Measurements from ENCODE around the gene ING1. TPM values are rescaled to one million over a fixed set of nuclear protein-coding genes. Genes with fewer than 3 reads are reported as not detected.

The ING1 gene
- total RNA-seq, 1 donor from 2014 or later = 16.3 TPM

DNA sequence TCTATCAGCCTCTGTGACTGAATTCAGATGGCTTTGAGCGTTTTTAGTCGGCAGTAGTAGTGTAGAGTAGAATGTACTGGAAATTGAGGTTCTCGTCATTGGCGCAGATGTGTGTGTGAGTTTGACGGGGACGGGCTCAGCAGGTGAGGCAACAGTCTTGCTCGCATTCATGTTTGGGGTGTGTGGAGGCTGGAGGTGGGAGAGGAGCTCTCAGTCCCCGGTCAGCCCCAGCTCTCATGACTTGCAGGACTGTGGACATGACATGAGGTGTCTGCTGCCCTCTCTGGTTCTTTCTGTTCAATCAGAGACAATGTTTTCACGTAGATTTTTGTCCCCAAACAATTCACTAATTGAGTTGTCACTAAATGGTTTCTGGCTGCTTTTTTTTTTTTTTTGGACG is 57.2 kb downstream of the ING1 start:
- DNase-seq (ENCODE audit: low spot score) = no peak
- intact Hi-C loops (cut with micrococcal nuclease) = no loop called here
- no peaks in the 10 kb centered on the region for H3K9me3 Mint-ChIP-seq
- peaks cover 19% of the 10 kb centered on the region for H3K27me3 Mint-ChIP-seq (ENCODE audit: low read depth)
- no peak overlapping the region for H3K4me3 Mint-ChIP-seq (ENCODE audit: low read depth)
- no peaks in the 10 kb centered on the region for H3K4me1 Mint-ChIP-seq (ENCODE audit: low read depth)
- no peaks in the 10 kb centered on the region for H3K36me3 Mint-ChIP-seq (ENCODE audit: low read depth)
- H3K27ac Mint-ChIP-seq = no peak overlapping the region

DNA sequence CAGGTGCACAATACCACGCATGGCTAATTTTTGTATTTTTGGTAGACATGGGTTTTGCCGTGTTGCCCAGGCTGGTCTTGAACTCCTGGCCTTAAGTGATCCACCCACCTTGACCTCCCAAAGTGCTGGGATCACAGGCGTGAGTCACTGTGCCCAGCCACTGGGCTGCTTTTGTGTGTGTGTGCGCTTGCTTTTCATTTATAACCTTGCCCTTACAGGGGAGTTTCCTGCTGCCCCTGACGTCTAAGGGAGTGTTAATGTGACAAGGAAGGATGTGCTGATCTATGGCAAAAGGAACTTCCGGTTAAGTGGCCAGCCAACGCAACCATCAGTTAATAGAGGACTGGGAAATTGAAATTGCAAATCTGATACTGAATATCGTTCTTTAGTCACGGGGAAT is 57.7 kb downstream of the ING1 start:
- H3K36me3 Mint-ChIP-seq (ENCODE audit: low read depth) = no peaks in the 10 kb centered on the region
- no peak for DNase-seq (ENCODE audit: low spot score)
- no peaks in the 10 kb centered on the region for H3K9me3 Mint-ChIP-seq
- no peak overlapping the region for H3K4me3 Mint-ChIP-seq (ENCODE audit: low read depth)
- intact Hi-C loops (cut with micrococcal nuclease) = no loop called here
- H3K4me1 Mint-ChIP-seq (ENCODE audit: low read depth) = no peaks in the 10 kb centered on the region
- no peak overlapping the region for H3K27ac Mint-ChIP-seq
- peaks cover 23% of the 10 kb centered on the region for H3K27me3 Mint-ChIP-seq (ENCODE audit: low read depth)

DNA sequence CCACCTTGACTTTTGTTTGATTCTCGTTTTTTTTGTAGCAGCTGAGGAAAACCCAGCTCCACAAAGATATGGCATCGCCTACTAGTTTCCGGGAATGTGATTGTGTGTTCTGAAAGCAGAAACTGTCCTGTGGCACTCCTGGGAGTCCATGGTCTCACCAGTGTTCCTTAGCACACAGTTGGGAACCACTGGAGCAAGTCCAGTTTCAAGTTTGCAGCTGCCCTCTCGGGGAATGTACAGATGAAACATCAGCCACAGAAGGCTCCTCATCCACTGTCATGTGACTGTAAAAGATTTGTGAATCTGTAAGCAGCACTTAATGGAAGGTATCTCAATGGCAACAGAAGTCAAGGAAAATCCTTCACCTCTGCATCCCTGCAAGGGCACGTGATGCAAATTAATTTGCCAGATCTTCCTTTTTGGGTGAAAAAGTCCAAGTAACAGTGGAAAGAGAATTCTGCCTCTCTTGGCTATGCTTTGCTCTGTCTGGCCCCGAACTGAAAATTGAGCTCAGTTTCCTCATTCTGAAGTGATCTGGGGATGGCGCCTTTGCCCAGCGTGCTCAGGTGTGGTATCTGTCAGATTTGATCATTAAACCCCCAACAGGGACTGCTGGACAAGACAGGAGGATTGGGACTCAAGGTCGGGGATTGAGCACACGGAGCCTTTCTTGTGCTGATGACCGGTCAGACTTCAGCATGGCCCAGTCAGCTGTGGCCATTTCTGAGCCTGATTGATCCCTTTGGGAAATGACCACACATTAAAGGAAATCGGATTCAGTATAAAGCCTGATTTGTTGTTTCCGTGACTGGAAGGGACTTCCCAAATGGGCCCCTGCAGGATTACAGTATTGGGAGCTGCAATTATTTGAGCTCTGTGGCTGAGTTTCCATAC is 58.8 kb downstream of the ING1 start:
- Mint-ChIP-seq H3K27ac (no peak overlapping the region), H3K36me3 (ENCODE audit: low read depth) (no peaks in the 10 kb centered on the region), H3K4me1 (ENCODE audit: low read depth) (no peaks in the 10 kb centered on the region), H3K27me3 (ENCODE audit: low read depth) (peaks cover 29% of the 10 kb centered on the region), H3K4me3 (ENCODE audit: low read depth) (no peak overlapping the region), H3K9me3 (no peaks in the 10 kb centered on the region)
- intact Hi-C loops (cut with micrococcal nuclease) = no loop called here
- DNase-seq (ENCODE audit: low spot score) = no peak

Other genes with a start within 250 kb of the ING1 start
- gene RAB20, start 152.0 kb upstream of the ING1 start, total RNA-seq = 2.8 and 4.0 TPM in 2 replicates
- gene NAXD, start 98.2 kb upstream of the ING1 start, total RNA-seq = 21.7 and 22.1 TPM in 2 replicates
- gene CARS2, start 7.6 kb upstream of the ING1 start, total RNA-seq = 89.6 and 89.9 TPM in 2 replicates
- 111 and 120 TPM in 2 replicates for gene ANKRD10, start 201.4 kb downstream of the ING1 start, total RNA-seq

All from activated T-helper 2 cell treated with anti-CD3 and anti-CD28 coated beads, Interferon-gamma antibody, Interleukin-2, Interleukin-4, amounts not matched to agents 10 μg/mL and 5 μg/mL and 100 μg/mL, durations not matched to agents 14 hours and 24 hours and 36 hours (primary cell).